NCI-H146 (cell line): ENCODE data around the gene BAIAP2L2.
"Not testable (repeated sequence)": the region's sequence is repeated elsewhere in the genome, so short reads cannot be mapped to it uniquely, and the experiment has no call there.

ENCODE experiments used
- DNase-seq: peaks from one replicate; lab custom pipeline; 2025; lab: John Stamatoyannopoulos, UW

BAIAP2L2 gene

GRCh38 chr22:38127869-38128268, 17.4 kb upstream of the BAIAP2L2 start:
- DNase-seq = no peak

- DNase-seq = no peak
These were observed 16.6 kb upstream of the BAIAP2L2 start for GRCh38 chr22:38126928-38127668.

- no peak for DNase-seq
These were observed 15.3 kb upstream of the BAIAP2L2 start for GRCh38 chr22:38125751-38126201.

- no peak for DNase-seq
These were observed 14.6 kb upstream of the BAIAP2L2 start for GRCh38 chr22:38125038-38125610.

GRCh38 chr22:38124236-38124974, 13.9 kb upstream of the BAIAP2L2 start:
- no peak for DNase-seq

GRCh38 chr22:38122616-38123015, 12.1 kb upstream of the BAIAP2L2 start:
- DNase-seq = no peak

GRCh38 chr22:38120359-38121110, 10.1 kb upstream of the BAIAP2L2 start:
- DNase-seq = no peak

GRCh38 chr22:38118747-38119146, 8.3 kb upstream of the BAIAP2L2 start:
- not testable (repeated sequence) for DNase-seq

GRCh38 chr22:38118182-38118581, 7.7 kb upstream of the BAIAP2L2 start:
- no peak for DNase-seq

GRCh38 chr22:38117556-38117955, 7.1 kb upstream of the BAIAP2L2 start:
- not testable (repeated sequence) for DNase-seq

- DNase-seq = no peak
These were observed 5.1 kb upstream of the BAIAP2L2 start for GRCh38 chr22:38115423-38116205.

GRCh38 chr22:38114484-38115398, 4.3 kb upstream of the BAIAP2L2 start:
- peak; percentile 35 for DNase-seq

- DNase-seq = no peak
These were observed 1.9 kb upstream of the BAIAP2L2 start for GRCh38 chr22:38112381-38112780.

- DNase-seq = no peak
These were observed 1.5 kb upstream of the BAIAP2L2 start for GRCh38 chr22:38111925-38112355.

GRCh38 chr22:38110863-38111852, 674 bp upstream of the BAIAP2L2 start:
- DNase-seq = no peak

- peak; percentile 10 for DNase-seq
These were observed 998 bp downstream of the BAIAP2L2 start for GRCh38 chr22:38109371-38110001.

GRCh38 chr22:38108561-38109319, 1.7 kb downstream of the BAIAP2L2 start:
- no peak for DNase-seq
